GM19239 (cell line): Measurements from ENCODE around the gene DACH1.

Source experiments
- DNase-seq: peaks from one replicate; pipeline ENCODE4 v3.0.0; 2011; ENCODE audit warnings: low spot score; ENCODE audit not compliant: insufficient read length
- FAIRE-seq: peaks from 2 replicates; lab custom pipeline; 2011; peaks lifted over from hg19 to GRCh38; lab: Jason Lieb, UNC

The DACH1 gene

DNA sequence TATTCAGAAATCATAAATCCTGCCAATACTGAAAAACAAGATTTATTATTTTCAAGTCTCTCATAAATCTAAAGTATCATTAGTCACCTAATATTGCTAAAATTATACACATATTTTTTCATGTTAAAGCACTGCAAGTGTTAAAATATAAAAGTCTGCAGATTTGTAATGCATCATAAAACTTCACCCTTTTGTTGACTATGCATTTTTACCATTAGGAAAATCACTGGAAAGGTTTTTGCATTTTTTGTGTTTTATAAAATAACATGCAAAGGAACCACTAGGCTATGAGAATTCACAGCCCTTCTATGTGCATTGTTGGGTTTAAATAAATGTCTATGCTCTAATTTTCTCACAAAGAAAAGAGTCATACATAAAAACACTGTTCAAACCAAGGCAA lies 407.3 kb downstream of the DACH1 start:
- DNase-seq (no peak), FAIRE-seq (no peak)

DNA sequence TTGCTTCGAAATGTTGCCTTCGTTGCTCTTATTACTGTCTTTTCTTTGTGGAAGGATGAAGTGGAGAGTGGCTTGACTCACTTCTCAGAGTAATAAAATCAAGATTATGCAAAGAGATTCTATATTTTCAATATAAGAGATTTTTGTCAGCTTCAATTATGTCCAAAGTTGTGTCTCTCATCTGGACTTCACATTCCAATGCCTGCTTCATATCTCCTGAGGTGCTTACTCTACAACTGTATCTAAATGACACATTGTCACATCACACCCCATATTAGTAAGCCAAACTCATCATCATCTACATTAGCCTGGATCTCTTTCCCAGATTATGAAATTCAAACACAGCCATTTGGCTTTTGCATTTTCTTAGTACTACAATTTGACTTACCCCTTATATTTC lies 409.4 kb downstream of the DACH1 start:
- DNase-seq (no peak), FAIRE-seq (no peak)

DNA sequence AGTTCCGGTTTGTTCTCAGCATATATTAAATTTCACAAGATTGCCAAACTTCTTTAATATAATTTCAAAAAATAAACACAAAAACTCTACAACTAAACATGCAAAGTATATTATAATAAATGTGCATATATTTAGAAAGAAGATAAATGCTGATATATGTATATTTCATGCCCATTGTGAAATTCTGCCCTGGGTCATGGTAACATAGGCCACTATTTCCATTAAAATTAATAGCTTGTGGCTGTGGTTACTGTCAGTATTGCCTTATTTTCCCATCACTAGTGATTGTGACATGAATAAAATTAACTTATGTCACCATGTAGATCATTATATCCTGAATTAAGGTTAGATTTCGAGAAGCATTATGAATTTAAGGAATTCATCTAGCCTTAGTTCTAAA lies 410.9 kb downstream of the DACH1 start:
- no peak for DNase-seq
- FAIRE-seq = no peak

DNA sequence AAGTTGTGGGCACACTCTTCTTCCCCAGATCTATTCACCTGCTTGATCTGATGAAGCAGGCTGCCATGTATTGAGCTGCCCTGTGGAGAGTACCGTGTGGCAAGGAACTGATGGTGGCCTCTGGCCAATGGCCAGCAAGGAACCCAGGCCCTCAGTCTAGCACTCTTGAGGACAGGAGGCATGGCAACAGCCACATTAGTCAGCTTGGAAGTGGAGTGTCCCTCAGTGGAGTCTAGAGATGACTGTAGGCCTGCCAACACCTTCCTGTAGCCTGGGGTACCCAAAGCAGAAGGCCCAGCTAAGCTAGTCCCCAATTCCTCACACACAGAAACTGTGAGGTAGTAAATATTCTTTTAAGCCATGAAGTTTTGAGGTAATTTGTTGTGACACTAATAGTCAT lies 412.5 kb downstream of the DACH1 start:
- DNase-seq = no peak
- no peak for FAIRE-seq

DNA sequence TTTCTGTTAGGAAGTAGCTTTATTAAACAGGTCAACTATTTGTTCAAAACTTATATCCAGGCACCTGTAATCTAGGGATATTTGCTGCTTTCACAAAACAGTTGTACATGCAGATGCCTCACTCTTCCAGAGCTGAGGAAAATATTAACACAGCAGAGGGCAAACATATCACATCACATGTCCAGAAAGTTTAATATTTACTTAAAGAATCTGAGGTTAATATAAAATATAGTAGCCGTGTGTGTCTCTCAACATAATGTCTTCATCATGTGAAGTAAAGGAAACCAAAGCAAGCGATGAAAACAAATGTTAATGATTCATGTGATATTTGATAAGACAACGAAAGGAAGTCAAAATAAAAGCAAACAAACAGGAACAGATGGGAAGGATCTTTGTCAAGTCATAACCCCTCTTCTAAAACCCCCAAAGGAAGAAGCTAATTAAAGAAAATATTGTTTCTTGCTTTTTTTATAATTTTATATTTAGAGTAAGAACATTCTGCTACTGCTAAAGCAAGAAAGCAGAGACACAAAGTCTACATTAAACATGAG lies 418.8 kb downstream of the DACH1 start:
- no peak for DNase-seq
- FAIRE-seq = no peak

DNA sequence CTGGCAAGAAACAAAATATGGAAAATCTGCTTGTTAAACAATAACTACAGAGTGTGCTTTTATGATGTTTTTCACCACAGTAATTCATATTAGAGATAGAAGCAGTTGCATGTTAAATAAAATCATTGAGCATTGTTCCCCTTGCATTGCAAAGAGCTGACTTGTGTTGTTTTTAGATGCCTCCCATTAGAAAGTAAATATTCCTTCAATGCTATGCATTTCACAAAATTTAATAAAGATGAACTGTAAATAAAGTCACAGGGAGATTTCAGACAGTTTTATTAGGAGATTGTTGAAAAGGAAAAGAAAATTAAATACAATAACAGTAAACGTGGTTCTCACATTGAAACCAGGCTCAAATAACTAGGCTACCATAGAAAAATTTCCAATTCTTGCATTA lies 429.3 kb downstream of the DACH1 start:
- DNase-seq = no peak
- FAIRE-seq = no peak

DNA sequence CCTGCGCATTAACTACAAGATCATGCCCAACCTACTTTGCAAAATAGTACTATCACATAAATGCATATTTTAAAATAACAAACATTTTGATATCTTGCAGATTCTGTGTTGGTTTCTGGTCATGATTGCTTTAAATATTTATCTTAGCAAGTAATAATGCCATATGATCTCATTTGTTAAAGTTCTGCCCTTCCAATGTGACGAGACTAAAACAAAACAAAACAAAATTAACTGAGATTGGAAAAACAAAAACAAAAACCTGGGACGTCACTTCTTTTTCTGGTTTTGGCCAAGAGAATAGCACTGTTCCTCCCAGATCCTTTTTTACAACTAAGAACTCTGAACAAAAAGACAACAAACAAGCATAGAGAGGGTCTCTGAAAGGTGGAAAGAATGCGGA lies 436.3 kb downstream of the DACH1 start:
- DNase-seq (no peak), FAIRE-seq (no peak)

DNA sequence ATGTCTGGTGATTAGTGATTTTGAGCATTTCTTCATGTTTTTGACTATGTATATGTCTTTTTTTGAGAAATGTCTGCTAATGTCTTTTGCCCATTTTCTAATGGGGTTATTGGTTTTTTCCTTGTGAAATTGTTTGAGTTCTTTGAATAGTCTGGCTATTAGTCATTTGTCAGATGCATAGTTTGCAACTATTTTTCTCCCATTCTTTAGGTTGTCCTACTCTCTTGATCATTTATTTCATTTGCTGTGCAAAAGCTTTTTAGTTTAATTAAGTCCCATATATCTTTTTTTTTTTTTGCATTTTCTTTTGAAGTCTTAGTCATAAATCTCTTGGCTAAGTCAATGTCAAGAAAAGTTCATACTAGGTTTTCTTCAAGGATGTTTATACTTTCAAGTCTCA lies 449.8 kb downstream of the DACH1 start:
- no peak for FAIRE-seq
- no peak for DNase-seq

DNA sequence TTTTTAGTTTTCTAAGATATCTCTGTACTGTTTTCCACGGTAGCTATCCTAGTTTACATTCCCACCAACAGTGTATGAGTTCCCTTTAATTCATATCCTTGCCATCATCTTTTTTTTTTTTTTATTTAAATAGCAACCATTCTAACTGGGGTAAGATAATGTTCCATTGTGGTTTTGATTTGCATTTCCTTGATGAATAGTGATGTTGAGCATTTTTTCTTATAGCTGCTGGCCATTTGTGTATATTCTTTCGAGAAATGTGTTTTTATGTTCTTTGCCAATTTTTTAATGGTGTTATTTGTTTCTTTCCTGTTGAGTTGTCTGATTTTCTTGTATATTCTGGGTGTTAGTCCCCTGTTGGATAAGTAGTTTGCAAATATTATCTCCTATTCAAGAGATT lies 454.8 kb downstream of the DACH1 start:
- FAIRE-seq (no peak), DNase-seq (no peak)

DNA sequence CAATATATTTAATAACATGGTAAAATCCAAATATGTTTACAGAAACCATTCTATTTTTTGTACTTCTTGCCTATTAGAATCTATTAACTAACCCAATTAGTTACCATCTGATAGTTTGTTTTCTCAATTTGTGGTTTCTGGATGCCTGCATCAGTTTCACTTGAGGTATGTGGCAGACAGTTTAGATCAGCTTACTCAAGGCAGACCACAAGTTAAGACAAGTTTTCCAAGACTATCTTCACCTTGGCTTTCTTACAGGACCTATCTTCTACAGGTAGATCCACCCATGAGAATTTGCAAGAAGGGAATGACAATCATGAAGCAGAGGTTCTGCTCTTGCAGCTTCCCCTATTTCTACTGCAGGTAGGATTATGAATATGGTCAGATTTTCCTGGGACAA lies 458.6 kb downstream of the DACH1 start:
- DNase-seq = no peak
- FAIRE-seq = no peak

DNA sequence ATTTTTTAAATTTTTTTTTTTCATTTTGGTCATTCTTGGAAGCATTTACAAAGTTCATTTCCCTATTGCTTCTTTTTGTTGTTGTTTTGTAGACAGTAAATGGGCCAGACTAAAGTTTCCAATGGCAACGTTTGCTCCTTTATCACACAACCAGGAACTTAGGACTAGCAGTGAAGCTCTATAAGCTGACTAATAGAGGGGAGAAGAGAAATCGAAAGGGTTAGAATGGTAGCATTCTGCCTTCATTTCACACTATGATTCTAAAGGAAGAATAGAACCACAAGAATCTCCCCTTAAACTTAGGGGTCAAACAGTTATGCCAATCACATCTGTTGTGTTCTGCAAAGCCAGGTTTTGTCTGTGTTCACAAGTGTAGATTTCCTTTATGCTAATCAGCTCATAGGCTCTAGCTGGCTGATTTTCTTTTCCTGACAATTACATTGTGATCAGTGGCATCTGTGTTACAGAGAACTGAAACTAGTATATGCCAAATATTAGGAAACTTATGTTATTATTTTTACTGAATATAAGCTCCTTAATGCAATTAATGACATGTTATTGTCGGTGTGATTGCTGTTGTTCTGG lies 467.3 kb downstream of the DACH1 start:
- DNase-seq (no peak), FAIRE-seq (no peak)

DNA sequence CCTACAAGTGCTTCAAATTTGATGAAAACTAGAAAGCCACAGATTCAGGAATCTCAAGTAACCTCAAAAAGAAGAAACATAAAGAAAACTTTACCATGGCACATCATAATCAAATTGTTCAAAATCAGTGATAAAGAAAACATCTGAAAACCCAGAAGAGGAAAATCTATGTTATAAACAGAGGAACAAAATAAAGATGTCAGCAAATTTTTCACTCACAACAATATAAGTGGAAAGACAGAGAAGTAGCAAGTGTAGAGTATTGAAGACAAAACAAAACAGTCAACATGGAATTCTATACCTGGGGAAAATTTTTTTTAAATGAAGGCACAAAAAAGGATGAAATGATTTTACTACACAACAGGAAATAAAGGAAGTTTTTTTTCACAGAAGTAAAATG lies 470.9 kb downstream of the DACH1 start:
- no peak for DNase-seq
- no peak for FAIRE-seq

DNA sequence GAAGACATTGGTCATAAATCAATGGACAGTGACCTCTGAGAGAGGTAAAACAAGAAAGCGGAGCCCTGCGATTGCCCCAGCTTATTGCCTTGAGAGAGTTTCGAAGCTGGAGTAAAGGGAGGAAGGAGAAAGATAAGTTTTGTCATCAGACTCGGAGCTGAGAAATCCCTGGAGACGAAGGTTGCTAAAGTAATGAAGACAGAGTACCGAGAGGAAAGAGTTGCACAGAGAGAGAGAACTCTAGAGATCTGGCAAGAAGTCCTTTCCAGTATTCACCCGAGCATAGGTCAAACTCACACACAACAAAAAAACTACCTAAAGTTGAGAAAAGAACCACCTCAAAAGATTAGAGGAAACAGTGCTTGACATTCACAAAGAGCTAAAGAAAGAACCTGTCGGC lies 472.0 kb downstream of the DACH1 start:
- DNase-seq (no peak), FAIRE-seq (no peak)

DNA sequence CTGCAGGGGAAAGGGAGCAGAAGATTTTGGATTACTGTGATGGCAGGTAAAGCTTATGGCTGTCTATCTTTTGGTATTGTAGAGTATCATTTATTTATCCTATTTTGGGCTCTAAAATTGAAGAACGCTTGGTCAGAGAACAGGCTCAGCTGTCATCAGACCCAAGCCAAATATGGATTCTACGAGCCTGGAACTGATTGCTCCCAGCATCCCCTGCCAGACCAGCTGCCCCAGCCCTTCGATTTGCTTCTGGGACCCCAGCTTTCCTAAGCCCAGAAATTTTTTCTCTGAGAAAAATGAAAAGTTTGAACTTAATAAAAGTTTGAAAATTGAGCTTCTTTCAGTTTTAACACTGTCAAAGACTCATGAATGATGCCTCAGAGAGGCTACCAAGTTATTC lies 472.8 kb downstream of the DACH1 start:
- FAIRE-seq (no peak), DNase-seq (no peak)
